GM19452 (cell line): ENCODE results near the gene TFB1M.
"Not testable (repeated sequence)": the region's sequence is repeated elsewhere in the genome, so short reads cannot be mapped to it uniquely, and the experiment has no call there.

ENCODE experiments used
- ATAC-seq: cut with Tn5 transposase; IDR thresholded peaks from one replicate; pipeline ENCODE4 v1.9.1; 2021; ENCODE audit not compliant: unreplicated experiment

Gene TFB1M

DNA sequence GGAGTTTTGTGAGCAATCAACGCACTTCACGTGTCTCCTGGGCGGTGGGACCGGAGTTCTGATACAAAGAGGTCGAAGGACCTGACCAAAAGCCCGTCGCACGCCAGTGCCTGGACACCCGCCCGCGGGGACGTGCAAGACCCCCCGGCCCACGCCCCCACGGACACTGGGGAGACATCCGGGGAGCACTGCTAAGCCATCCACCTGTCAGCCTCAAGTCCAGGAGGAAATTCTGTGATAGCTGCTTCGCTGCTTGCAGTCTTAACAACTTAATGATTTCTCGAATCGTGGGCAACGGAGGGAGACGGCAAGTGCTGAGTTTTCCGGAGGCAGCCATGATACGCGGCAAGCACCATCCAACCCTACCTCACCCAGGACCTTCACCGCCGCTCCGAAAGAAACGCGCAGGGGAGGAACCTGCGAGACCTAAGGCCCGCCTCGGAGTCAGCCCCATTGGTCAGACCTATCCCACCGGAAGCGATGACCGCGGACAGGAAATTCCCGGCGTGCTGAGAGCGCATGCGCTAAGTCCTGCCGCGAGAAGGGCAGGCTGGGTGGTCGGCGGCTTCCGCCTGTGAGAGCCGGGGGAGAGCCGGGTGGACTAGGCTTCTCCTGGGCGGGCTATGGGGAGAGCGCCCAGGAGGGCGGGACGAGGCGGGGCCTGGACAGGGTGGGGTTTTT lies at the start of gene TFB1M:
TSS of gene TFB1M (minus strand) at position 393 of the 681 bp plus-strand sequence. CDS start at position 337, 56 bp downstream.
- ATAC-seq = peak; percentile 96

DNA sequence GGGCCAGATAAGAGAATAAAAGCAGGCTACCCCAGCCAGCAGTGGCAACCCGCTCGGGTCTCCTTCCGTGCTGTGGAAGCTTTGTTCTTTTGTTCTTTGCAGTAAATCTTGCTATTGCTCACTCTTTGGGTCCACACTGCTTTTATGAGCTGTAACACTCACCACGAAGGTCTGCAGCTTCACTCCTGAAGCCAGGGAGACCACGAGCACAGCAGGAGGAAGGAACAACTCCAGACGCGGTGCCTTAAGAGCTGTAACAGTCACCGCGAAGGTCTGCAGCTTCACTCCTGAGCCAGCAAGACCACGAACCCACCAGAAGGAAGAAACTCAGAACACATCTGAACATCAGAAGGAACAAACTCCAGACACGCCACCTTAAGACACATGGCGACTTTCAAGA lies 49.7 kb upstream of the TFB1M start:
- ATAC-seq = not testable (repeated sequence)

DNA sequence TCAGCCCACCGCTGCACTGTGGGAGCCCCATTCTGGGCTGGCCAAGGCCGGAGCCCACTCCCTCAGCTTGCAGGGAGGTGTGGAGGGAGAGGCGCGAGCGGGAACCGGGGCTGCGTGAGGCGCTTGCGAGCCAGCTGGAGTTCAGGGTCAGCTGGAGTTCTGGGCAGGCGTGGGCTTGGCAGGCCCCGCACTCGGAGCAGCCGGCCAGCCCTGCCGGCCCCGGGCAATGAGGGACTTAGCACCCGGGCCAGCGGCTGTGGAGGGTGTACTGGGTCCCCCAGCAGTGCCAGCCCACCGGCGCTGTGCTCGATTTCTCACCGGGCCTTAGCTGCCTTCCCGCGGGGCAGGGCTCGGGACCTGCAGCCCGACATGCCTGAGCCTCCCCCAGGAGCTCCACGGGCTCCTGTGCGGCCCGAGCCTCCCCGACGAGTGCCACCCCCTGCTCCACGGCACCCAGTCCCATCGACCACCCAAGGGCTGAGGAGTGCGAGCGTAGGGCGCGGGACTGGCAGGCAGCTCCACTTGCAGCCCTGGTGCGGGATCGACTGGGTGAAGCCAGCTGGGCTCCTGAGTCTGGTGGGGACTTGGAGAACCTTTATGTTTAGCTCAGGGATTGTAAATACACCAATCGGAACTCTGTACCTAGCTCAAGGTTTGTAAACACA lies 48.8 kb upstream of the TFB1M start:
- ATAC-seq = not testable (repeated sequence)

DNA sequence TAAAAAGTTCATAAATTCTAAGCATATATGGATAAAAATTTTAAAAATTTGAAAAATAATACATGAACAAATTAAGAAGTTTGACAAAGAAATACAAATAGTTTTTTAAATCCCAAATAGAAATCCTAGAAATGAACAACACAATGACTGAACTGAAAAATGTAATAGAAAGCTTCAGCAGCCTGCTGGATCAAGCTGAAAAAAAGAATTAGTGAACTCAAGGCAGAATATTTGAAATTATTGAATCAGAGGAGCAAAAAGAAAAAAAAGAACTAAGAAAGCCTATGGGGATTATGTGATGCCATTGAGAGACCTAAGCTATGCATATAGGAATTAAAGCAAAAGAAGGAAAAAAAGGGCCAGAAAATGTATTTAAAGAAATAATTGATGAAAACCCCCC lies 39.9 kb upstream of the TFB1M start:
- no peak for ATAC-seq

DNA sequence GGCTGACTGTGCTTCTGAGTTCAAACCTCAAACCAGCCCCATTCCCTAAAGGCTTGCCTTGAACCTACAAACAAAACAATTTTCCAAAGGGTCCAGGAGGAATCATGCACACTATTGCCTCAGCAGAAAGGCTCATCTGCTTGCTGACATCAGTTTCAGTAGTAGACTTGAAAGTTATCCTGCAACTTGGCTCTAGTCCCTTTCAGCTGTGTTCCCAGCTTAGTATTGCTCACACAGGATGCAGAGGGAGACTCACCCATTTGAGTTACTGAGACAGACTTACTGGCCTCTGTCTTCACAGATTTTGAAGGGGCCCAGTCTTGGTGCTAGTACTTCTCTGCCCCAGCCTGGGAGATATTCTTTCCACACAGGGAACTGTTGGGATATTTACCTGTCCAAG lies 38.5 kb upstream of the TFB1M start:
- ATAC-seq = no peak

DNA sequence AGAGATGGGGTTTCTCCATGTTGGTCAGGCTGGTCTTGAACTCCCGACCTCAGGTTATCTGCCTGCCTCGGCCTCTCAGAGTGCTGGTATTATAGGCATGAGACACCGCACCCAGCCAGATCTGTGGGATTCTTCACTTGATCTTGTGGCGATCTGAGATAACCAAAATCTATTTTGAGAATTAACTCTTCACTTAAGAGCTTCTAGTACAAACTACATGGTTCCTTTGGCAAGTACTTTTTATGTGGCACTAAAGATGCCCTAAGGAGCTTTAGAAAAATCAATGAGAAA lies 37.8 kb upstream of the TFB1M start:
- ATAC-seq = no peak

DNA sequence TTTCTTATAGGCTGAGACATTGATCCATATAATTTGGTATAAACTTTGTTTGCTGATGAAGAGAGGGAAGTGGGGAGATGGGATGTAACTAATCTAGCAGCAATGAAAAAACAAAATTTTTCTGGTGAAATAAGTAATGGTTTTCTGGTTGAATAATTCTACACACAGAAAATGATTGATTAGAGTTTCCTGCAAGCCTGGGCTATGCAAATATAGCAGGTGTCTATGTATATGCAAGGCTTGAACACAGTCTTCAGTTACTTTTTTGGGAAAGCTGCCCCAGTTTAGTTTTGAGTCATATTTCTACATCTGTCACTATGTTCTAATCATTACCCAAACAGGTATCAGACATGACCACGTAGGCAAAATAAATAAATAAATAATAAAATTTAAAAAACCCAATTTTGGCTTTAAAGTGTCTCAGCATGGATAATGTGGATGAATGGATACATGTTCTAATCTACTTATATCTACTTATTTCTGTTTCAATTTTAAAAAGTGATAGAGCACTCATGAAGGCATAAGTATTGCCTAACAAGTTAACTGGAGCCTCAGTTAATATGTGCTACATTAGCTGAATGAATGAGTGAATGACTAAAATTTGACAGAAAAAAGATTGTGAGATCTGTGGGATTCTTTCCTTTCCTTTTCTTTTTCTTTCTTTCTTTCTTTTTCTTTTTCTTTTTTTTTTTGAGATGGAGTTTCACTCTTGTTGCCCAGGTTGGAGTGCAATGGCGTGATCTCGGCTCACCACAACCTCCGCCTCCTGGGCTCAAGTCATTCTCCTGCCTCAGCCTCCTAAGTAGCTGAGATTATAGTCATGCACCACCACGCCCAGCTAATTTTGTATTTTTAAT lies 37.2 kb upstream of the TFB1M start:
- ATAC-seq = peak; percentile 95

DNA sequence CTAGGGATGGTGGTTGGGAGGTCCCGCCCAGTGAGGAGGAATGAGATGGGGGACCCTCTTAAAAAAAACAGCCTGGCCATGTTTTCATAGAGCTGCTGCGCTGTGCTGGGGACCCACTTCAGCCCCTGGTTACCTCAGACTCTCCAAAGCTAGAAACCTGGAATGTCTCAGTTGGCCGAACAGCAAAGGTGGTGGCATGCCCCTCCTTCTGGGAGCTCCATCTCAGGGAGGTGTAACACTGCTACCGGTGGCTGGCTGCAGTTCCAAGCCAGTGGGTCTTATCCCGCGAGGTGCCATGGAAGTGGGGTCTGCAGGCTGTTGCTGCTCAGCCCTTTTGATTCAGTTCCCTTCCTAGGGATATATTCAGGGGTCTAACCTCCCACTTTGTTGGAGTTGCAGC lies 35.7 kb upstream of the TFB1M start:
- ATAC-seq = no peak

DNA sequence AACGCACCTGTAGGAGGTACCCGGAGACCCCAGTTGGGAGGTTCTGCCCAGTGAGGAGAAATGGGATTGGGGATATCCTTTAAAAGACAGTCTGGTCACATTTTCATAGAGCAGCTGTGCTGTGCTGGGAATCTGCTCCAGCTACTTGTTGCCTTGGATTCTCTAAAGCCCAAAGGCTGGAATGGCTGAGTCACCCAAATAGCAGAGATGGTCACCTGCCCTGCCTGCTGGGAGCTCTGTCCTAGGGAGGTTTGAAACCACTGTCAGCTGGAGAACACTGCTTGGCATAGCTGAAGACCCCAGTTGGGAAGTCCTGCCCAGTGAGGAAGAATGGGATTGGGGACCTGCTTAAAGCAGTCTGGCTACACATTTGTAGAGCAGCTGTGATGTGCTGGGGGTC lies 34.8 kb upstream of the TFB1M start:
- no peak for ATAC-seq

DNA sequence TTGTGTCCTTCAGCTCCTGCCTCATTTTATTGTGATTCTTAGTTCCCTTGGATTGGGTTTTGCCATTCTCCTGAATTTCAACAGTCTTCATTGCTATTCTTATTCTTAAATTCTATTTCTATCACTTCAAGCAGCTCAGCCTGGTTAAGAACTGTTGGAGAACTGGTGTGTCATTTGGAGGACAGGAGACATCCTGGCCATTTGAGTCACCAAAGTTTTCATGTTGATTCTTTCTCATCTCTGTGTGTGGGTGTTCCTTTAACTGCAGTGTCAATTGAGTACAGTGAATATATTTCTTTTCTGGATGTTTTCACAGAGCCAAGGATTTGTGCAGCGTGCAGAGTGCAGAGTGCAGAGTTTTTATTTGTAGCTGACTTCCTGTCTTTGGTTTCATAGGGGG lies 33.5 kb upstream of the TFB1M start:
- no peak for ATAC-seq

DNA sequence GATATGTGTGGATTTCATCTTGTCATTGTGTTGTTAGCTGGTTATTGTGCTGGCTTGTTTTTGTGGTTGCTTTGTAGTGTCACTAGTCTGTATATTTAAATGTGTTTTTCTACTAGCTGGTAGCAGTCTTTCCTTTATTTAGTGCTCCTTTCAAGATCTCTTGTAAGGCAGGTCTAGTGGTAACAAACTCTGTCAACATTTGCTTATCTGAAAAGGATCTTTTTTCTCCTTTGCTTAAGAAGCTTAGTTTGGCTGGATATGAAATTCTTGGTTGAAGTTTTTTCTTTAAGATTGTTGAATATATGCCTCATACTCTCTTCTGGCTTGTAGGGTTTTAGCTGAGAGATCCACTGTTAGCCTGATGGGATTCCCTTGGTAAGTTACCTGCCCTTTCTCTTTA lies 32.7 kb upstream of the TFB1M start:
- ATAC-seq = no peak

DNA sequence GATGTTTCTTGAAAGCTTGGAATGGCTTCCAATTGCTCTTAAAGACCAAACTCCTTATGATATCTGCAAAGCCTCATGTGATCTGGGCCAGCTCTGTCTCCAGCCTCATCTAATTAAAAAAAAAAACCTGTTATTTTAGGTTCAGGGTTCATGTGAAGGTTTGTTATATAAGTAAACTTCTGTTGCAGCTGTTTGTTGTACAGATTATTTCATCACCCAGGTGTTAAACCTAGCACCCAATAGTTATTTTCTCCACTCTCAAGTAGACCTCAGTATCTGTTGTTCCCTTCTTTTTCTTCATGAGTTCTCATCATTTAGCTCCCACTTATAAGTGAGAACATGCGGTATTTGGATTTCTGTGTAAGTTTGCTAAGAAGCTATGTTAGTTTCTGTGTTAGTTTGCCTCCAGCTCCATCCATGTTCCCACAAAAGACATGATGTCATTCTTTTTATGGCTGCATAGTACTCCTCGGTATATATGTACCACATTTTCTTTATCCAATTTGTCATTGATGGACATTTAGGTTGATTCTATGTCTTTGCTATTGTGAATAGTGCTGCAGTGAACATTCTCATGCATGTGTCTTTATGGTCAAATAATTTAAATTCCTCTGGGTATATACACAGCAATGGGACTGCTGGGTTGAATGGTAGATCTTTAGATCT lies 30.2 kb upstream of the TFB1M start:
- no peak for ATAC-seq

DNA sequence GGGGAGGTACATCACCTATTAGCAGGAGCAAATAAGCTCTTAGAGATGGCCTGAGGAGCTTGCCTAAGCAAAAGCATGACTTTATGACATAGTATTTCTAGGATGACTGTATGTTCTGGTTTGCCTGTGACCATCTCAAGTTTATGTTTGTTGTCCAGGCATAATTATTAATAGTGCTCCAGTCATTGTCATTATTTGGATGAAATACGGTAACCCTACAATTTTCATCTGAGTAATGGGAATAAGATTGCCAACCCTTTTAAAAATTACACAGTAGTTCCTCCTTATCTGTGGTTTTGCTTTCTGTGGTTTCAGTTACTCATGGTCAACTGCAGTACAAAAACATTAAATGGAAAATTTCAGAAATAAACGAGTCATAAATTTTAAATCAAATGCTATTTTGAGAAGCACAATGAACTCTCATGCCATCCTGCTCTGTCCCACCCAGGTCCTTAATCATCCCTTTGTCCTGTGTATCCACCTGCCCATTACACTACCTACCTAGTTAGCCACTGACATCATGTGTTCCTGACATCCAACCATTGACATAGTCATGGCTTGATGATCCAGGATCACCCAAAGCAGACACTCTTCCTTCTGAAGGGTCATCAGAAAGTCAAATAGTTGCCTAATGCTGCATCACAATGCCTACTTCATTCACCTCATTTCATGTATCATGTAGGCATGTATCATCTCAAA lies 27.0 kb upstream of the TFB1M start:
- peak; percentile 75 for ATAC-seq

DNA sequence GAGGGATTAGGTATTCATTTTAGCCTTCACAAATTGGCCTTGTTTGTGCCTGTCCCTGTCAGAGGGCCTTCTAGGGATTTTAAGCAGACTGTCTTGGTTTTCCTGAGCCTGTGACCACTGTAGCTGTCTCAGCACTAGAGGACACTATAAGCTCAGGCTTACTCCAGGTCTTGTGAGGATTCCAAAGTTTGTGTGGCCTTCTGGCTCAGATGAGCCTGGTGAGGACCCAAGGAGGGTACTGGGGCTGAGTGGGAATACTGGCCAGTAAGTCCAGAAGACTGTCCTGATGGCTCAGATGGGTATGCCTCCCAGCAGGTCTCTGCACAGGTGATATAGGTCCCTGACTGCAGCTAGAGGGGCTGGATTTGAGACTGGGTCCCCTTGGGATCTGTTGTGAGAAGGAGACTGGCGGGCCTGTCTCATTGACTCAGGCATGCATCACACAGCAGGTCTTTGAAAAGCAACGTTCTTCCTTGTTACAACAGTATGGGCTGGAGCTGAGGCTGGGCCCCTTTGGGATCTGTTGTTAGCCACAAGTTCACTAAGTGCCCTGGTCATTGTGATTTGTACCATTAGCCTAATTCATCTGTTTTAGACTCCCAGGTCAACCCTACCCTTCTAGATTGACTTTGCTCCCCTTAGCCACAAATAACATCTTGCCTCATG lies 26.3 kb upstream of the TFB1M start:
- ATAC-seq = peak; percentile 22

DNA sequence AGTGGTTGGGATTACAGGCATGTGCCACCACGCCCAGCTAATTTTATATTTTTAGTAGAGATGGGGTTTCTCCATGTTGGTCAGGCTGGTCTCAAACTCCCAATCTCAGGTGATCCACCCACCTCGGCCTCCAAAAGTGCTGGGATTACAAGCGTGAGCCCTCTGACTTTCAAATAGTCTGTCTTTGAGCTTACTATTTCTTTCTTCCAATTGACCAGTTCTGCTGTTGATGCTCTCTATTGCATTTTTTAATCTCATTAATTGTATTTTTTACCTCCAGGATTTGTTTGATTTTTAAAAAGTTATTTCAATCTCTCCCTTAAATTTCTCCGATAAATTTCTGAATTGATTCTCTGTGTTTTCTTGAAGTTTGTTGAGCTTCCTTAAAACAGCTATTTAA lies 25.6 kb upstream of the TFB1M start:
- ATAC-seq = not testable (repeated sequence)

DNA sequence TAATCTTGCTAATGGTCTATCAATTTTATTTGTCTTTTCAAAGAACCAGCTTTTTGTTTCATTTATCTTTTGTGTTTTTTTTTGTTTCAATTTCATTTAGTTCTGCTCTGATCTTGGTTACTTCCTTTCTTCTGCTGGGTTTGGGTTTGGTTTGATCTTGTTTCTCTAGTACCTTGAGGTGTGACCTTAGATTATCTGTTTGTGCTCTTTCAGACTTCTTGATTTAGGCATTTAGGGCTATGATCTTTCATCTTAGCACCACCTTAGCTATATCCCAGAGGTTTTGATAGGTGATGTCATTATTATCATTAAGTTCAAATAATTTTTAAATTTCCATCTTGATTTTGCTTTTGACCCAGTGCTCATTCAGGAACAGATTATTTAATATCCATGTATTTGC lies 24.0 kb upstream of the TFB1M start:
- not testable (repeated sequence) for ATAC-seq

DNA sequence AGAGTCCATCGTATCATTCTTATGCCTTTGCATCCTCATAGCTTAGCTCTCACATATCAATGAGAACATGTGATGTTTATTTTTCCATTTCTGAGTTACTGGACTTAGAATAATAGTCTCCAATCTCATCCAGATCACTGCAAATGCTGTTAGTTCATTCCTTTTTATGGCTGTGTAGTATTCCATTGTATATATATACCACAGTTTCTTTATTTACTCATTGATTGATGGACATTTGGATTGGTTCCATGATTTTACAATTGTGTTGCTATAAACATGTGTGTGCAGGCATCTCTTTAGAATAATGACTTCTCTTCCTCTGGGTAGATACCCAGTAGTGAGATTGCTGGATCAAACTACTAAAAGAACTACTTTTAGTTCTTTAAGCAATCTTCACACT lies 21.0 kb upstream of the TFB1M start:
- ATAC-seq = no peak

DNA sequence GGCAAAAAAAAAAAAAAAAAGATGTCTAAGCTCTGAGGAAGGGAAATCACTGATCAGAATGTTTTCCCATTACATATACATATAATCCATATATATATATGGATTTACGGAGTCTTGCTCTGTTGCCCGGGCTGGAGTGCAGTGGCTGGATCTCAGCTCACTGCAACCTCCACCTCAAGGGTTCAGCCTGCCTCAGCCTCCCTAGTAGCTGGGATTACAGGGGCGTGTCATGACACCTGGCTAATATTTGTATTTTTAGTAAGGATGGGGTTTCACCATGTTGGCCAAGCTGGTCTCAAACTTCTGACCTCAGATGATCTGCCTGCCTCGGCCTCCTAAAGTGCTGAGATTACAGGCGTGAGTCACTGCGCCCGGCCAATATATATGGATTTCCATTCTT lies 19.8 kb upstream of the TFB1M start:
- ATAC-seq = not testable (repeated sequence)

DNA sequence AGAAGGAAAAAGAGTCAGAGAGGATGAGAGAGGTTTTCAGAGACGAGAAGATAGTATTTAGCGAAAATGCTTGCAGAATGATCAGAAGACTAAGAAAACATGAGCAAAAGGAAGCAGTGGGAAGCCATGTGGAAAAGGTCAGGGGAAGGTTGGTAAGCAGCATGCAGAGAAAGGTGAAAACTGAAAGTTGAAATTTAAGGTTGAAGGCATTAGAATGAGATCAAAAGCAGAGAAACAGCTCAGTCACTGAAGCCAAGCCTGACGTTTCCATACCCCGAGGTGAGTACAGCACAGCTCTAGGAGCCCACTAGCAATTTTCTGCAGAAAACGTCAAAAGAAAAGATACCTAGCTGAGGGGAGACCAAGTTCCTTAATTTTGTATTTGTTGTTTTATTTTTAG lies 19.1 kb upstream of the TFB1M start:
- peak; percentile 79 for ATAC-seq

DNA sequence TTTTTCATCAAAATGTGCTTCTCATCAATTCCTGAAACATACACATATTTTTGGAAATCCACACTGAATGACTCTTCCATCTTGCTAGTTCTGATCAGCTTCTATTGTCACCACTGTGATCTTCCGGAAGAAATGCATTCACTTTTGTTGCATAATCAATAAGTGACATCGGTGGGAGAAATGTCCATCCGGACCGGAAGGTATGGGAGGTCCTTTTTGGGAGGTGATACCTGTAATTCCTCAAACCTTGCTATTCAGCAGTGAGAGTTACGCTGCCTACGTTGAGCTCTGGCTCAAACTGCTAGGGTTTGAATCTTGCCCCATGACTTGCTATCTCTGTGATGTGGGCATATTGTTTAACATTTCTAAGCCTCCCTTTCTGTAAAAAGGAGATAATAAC lies 16.6 kb upstream of the TFB1M start:
- ATAC-seq = no peak
